Fibroblast of skin of scalp (primary cell): ENCODE data around the gene PXDN.
"Not testable (repeated sequence)": the region's sequence is repeated elsewhere in the genome, so short reads cannot be mapped to it uniquely, and the experiment has no call there.

ENCODE experiments used
- DNase-seq: peaks from one replicate; pipeline ENCODE4 v3.0.0-alpha.2; 2013

PXDN gene

DNA sequence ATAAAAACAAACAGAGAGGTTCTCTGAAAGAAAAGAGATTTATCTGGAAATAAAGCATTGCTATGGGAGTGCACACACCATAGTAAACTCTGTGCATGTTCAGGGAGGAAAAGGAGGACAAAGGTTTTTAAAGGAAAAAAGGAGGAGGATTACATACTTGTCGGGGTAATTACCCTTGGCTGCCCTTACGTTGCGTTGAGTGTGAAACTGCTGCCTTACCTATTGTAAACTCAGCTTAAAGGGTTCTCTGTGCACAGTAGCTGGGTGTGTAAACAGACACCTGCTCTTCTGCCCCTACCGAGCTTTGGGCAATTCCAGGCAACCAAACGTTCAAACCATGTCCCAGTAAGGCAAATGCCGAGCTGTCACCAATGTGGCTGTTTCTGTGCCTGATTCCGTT is 29.6 kb upstream of the PXDN start:
- DNase-seq: no peak

DNA sequence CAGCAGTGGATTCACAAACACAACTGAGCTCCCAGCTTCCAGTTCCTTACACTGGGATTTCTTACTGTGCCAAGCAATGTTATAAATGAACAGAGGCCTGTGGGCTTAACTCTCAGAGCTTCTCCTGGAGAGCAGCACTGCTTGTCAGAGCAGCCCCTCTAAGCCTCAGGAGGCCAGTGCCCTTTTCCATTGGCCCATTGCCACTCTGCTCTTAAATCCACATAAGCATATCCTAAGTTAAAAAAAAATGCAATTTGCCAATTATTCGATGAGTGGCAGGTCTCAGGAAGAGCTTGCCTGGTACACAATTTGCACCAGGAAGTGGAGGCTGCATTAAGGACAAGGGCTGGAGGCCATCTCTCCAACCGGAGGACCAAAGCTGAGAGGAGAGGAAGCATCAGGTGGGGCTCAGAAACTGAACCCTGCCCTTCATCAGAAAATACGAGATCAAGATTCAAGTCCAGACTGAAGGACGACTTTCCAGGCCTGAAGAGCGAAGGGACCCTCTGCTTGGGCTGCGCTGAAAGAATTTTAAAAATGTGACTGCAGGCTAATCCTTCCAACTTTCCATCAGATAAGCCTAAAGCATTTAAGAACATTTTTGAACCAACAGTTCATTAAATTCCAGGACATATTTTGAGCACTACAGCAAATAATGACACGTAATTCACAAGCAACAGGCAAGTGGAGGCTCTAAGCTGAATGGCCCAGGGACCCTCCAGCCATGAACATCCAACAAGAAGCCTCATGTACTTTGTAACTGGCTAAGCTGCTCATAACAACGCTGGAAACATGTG is 28.4 kb upstream of the PXDN start:
- peak; percentile 38 for DNase-seq

DNA sequence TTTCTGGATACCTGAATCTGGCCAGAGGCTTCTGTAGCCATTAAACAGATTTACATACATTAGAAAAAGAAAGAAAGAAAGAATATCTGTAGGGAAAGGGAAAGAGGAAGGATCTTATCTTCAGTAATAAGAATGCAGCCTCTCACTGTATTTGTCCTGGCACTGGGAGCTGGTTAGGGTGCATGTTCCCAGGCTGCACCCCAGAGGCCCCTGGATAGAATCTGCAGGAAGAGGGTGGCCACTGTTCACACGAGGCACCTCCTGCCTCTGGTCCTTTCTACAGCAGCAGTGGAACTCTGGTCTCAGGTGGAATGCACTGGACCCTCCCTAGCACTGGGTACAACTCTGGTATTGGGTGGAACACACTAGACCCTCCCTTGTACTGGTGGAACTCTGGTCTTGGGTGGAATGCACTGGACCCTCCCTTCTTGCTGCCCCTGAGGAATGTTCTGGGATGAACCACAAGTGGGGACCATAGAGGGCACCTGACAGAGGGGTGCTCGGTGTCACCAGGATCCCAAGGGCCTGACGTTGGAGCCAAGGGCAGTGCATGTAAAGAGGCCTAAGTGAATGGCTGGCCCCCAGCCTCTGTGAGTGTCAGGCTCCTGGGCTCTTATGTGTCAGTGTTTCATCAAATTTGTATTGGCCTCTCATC is 27.4 kb upstream of the PXDN start:
- no peak for DNase-seq

DNA sequence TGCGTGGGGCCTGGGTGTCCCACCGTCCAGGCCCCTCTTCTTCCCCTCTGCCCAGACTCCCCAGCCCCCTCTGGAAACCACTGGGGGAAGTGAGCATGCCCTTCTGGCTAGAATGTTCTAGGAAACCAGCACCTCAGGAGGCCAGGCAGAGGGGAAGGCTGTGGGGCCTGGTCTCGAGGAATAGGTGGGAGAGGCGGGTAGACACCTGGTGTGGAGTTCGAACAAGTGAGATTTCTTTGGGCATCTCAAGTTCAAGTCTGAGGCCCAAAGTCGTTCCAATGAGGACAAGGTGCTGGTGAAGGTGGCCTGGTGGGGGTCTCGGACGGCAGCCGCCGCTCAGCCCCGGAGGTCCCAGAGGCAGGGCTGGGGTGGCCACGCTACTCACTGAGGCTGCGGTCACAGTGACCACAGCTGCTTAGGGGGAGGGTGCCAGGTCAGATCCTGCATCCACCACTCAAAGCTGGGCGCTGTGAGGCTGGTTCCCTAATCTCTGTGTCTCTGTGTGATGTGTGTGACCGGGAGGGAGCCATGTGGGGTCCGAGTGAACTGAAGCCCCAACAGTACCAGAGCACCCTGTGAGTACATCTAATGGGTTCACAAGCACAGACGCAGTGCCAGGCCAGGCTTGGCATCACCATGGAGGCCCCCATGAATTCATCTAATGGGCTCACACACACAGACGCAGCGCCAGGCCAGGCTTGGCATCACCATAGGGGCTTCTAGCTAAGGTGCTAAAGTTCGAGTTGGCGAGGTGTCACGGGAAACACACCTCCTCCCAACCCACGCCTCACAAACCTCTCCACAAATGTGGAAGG is 26.5 kb upstream of the PXDN start:
- no peak for DNase-seq

DNA sequence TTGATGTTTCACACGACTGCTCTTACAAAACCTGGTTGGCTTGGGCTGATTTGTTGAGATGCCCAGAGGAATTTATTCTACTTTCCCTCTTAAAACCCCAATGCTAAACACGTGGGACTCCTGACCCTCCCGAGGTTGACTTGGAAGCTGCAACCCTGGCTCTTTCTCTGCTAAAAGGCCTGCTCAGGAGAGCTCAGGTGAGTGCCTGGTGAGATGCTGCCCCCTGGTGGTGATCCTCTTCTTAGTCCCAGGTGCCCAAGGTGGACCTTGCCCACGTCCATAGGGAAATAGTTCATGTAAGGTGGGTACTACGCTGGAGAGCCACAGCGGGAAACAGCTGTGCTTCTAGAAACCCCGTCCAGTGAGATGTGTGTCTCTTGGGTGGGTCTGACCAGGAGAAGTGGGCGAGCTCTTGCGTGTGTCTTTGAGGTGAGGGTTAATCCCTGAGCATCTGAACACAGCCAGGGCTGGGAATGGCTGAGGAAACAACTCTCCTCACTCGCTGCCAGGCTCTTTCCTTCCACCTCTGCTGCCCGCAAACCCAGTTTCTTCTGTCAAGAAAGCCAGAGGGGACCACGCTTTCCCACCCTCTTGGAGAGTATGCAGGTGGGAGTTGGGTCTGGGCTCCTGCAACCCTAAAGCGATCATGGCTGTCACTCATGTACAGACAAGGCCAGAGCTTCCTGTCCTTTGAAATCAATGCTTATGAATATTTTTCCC is 25.5 kb upstream of the PXDN start:
- DNase-seq: peak; percentile 50

DNA sequence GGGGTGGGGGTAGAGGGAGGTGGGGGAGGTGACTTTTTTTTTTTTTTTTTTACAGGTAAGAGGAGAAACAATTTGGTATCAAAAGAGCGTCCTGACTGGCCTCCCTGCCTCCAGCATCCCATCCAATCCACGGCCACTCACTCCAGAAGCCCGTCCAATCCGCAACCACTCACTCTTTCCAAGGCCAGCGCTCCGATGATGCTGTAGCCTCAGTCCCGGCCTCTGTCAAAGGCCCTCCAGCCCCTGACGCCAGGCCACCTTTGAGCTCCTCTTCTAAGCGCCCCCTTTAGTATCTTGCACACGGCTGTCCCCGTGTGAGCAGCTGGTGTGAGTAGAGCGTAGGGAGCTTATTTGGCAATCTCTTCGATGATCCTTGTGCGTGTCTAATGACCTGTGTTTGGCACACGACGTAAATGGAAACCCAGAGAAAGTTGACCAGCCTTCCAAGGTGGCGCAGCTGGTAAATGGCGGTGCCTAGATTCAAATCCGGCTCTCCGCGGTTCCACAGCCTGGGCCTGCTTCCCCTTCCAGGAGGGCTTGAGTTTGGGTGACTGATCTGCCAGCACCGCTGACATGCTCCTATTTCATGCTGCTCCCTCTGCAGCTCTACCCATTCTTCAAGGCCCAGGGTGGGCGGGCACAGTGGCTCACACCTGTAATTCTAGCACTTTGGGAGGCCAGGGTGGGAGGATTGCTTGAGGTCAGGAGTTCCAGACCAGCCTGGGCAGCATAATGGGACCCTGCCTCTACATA is 23.8 kb upstream of the PXDN start:
- no peak for DNase-seq

DNA sequence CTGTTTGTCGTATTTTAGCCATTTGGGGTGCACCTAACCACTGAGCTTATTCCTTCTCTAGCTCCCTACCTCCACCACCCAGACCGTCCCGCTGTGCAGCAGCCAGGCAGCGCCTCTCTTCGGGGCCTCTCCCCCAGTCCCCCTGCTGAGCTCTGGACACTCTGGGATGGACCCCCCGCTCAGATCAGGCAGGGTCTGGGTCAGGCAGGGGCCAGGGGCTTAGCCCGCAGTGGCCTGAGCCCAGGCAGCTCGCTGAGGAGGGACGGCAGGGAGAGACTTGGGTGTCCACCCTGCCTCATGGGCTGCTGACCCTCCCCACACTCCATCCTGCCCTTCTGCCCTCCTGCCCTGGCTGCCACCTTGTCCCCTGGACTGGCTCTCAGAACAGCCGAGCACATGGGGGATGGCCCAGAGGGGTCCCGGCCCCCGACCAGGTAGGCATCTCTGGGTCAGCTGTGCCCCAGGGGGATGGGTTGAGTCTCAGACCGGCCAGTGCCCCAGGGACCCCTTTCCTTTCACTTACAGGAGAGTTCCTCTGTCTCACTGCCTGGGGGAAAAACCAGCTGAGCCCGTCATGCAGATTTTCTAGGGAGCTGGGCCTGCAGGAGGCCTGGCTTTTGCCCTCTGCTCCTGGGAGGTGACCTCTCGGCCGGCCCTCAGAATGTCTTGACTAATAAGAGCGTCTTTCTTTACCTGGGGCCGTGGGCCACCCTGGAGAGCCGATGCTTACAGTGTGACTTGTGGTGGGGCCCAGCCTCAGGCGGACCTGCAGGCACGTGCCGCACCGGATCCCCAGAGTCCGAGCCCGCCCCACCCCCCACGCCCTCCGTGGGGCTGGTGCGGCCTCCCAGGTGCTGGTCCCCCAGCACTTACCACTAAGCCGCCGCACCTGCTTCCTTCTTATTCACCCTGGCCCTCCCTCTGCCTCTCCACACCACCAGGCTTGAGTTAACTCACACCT is 22.8 kb upstream of the PXDN start:
- no peak for DNase-seq

DNA sequence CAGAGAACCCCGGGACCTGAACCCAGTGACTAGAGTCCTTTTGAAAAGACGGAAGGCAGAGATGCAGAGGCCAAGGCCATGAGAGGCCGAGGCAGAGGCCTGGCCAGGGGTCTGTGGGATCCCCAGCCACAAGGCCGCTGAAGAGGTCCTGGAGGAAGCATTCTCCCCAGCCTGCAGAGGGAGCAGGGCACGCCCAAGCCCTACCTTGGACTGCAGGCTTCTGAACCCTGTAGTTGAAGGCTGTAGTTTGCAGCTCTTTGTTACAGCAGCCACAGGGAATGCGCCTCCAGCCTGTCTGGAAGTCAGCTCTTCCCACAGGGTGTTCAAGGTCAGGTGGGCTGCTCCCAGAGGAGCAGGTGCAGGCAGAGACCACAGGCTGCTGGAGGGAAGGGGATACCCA is 22.1 kb upstream of the PXDN start:
- no peak for DNase-seq

DNA sequence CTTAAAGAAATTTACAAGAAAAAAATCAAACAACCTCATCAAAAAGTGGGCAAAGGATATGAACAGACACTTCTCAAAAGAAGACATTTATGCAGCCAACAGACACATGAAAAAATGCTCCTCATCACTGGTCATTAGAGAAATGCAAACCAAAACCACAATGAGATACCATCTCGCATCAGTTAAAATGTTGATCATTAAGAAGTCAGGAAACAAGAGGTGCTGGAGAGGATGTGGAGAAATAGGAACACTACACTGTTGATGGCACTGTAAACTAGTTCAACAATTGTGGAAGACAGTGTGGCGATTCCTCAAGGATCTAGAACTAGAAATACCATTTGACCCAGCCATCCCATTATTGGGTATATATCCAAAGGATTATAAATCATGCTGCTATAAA is 20.9 kb upstream of the PXDN start:
- not testable (repeated sequence) for DNase-seq

DNA sequence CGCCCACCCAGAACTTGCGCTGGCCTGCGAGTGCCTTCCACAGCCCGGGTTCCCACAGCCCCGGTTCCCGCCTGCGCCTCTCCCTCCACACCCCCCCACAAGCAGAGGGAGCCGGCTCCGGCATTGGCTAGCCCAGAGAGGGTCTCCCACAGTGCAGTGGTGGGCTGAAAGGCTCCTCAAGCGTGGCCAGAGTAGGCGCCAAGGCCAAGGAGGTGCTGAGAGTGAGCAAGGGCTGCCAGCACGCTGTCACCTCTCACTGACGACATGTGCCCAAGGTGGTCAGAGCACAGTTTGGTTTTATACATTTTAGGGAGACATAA is 15.3 kb upstream of the PXDN start:
- DNase-seq: no peak

DNA sequence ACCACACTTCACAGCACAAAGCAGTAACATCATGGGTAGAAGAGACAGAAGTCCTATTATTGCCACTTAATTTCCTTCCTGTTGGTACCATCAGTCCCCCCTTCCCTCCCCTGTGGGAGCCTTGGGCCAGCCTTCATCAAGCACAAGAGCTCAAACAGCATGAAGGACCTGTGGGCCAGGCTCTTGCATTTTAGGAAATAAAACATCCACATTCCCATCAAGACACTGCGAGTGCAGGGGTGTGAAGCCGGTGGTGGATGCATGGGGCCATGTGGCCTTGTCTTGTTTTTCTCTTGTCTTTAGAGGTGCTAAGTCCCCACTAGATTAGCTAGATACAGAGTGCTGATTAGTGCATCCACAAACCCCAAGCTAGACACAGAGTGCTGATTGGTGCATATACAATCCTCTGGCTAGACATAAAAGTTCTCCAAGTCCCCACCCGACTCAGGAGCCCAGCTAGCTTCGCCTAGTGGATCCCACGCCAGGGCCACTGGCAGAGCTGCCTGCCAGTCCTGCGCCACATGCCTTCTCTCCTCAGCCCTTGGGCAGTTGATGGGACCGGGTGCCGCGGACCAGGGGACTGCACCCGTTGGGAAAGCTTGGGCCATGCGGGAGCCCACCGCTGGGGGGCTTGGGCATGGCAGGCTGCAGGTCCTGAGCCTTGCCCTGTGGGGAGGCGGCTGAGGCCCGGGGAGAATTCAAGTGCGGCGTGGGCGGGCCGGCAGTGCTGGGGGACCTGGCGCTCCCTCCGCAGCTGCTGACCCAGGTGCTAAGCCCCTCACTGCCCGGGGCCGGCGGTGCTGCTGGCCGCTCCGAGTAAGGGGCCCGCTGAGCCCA is 14.7 kb upstream of the PXDN start:
- DNase-seq: no peak

DNA sequence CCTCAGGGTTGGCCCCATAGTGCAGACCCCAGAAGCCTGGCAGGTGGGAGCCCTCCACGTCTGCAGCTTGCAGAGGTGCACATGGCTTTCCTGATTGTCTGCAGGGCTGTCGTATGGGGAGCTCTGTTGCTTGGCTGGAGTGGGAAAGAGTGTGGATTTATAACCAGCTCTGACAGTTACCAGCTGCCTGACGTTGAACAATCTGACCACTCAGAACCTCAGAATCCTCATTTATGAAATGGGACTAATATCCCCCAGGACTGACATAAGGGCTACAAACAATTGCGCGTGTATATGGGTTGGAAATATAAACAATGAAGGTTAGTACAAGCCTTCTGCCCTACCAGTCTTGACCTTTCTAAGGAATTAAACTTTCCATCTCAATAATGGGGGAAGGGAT is 13.9 kb upstream of the PXDN start:
- no peak for DNase-seq

DNA sequence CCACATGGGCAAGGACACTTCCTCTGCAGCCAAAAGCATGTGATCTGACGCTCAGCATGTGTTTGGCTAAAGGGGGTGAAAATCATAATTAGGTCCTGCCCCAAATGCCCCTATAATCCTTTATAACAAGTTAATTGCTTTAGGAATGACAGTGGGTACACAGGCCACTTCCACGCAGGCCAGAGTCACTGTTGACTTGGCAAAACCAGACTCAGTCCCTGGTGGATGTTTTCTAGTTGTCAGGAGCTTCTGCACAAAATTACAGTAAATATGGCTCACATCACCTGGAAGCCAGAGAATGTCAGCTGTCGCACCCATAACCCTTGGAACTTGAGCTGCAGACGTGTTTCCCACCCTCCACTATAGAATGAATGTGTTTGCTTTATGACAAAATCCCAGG is 13.3 kb upstream of the PXDN start:
- no peak for DNase-seq

DNA sequence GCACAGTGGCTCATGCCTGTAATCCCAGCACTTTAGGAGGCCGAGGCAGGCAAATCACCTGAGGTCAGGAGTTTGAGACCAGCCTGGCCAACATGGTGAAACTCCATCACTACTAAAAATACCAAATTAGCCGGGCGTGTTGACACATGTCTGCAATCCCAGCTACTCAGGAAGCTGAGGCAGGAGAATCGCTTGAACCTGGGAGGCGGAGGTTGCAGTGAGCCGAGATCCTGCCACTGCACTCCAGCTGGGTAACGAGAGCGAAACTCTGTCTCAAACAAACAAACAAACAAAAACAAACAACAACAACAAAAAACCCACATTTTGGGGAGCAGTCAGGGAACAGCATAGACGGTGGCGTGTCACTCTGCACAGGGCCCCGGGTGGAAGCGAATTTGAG is 12.8 kb upstream of the PXDN start:
- DNase-seq: not testable (repeated sequence)

DNA sequence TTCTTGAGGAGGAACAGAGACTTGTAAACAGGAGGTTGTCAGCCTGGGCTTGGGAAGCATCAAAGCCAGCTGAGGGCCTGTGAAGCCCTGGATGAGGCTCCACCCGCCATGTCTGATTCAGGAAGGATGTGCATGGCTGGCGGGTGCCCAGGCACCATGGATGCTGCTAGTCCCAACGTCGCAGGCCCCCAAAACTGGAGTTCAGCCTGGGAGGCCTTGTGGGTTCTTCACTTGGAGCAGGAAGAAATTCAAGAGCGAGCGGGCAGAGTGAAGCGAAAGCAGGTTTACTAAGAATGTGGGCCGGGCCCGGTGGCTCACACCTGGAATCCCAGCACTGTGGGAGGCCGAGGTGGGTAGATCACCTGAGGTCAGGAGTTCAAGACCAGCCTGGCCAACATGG is 12.1 kb upstream of the PXDN start:
- DNase-seq: no peak

DNA sequence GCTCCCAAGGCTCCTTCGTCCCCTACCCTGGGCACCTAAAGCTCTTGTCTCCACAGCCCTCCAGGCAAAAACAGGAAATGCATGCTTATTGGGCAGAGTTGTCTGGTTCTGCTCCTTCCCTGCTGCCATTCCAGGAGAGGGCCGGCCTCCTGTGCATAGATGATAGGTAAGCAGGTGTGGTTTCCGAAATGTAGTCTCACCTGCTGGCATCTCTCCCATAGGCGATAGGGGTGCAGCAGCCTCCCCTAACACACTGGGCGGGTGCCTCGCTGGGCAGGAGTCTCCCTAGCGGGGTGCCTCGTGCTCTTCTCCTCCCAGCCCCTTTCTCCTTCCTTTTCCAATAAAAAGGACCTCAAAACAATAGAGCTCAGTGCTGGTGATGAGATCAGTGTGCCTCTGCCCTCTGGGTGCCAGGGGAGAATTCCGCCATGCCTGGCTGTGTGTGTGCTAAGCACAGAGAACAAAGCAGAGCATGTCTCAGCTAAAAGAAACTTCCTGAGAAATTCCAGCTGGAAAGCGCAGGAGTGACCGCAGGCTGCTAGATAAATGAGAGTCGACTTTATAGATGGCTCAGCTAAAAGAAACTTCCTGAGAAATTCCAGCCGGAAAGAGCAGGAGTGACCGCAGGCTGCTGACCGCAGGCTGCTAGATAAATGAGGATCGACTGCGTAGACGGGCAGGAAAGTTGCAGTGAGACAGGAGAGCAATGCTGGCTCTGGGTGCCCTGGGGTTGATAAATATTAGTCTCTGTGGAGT is 11.3 kb upstream of the PXDN start:
- peak; percentile 79 for DNase-seq

DNA sequence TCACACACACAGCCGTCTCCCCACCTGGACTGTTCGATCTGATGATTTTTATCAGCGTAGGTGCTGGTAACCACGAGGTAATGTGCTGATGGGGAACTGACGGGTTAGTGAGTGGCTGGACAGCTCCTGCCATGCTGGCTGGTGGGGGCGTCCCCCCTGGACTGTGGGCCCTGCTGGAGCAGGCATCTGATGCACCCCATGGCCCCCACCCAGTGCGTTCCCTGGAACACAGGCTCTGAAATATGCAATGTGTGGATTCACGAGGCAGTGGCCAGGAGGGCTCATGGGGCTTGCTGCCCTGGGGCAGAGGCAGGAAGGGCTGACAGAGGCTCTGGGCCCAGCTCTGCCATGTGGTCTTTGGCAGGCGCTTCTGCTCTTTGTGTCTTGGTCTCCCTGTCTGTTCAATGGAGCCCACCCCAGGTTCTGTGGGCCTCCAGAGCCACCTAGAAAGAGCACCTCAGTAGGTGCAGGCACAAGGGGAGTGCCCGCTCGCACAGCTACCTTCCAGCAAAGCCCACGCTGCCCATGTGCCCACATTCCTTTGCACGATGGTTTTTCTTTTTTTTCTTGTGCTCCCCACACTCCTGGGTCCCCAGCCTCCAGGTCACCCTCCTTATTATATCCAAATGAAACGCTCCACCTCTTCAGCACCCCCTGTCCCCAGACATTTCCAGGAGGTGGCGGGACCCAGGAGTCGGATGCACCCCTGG is 10.3 kb upstream of the PXDN start:
- DNase-seq: no peak

DNA sequence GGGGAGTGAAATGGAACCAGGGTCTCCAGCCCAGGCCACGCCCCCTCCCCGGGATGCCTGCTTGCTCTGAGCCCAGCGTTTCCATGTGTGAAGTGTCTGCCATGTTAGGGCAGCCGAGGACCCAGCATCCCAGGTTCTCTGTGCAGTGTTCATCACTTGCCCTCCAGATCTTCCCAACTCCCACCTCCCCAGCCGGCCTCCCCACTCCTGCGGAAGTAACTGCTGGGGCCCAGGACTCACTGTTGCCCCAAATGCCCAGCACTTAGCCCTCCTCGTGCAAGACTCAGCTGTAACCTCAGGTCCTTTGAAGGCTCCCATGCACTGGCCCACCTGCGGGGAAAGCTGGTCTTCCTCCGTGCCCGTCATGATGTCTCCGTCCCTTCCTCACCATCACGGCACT is 9.7 kb upstream of the PXDN start:
- no peak for DNase-seq

DNA sequence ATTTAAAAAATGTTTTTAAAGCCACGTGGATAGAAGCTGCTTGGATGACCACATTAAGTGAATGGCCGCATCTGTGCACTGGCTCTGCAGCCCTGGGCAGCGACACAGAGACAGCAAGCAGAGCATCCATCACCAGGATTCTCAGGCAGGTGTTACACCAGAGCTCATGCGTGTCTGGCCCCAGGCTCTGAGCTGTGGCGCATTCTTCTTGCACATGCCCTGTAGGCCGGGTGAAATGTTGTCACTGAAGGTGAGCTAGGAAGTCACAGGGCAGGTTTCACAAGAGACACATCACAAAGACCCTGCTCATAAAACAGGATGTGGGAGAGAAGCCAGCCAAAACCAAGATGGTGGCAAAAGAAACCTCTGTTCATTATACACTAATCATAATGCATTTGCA is 8.4 kb upstream of the PXDN start:
- DNase-seq: no peak
